HepG2 (cell line): ENCODE data around the gene ATP7B. TPM values are rescaled to one million over a fixed set of nuclear protein-coding genes. Genes with fewer than 3 reads are reported as not detected.

Source experiments
- CBX1 ChIP-seq: IDR thresholded peaks from one replicate; pipeline ENCODE4 v1.6.1; 2016; ENCODE audit warnings: antibody characterized with exemption, low read depth
- EEA1 ChIP-seq: sonication (generic); formaldehyde crosslinking; IDR thresholded peaks from 2 replicates; pipeline ENCODE4 v1.5.1; 2020; ENCODE audit warnings: mild to moderate bottlenecking, missing genetic modification reagents, borderline replicate concordance
- EHMT2 ChIP-seq: fragments of 200-600 bp; sonication (generic); IDR thresholded peaks from 2 replicates; pipeline ENCODE4 v1.7.0; 2017; ENCODE audit warnings: antibody characterized with exemption, low read depth, low read length, borderline replicate concordance
- GRHL1 ChIP-seq: sonication (generic); formaldehyde crosslinking; conservative IDR thresholded peaks from 2 replicates; pipeline ENCODE4 v1.8.0; 2022; ENCODE audit warnings: missing genetic modification reagents
- IRF9 ChIP-seq: sonication (generic); formaldehyde crosslinking; IDR thresholded peaks from 2 replicates; pipeline ENCODE4 v1.8.0; 2022; ENCODE audit warnings: missing genetic modification reagents, mild to moderate bottlenecking, borderline replicate concordance
- MATR3 ChIP-seq: sonication (generic); formaldehyde crosslinking; IDR thresholded peaks from 2 replicates; pipeline ENCODE4 v1.4.0; 2020; ENCODE audit warnings: missing genetic modification reagents
- RELA ChIP-seq: sonication (generic); formaldehyde crosslinking; IDR thresholded peaks from 2 replicates; pipeline ENCODE4 v1.4.0; 2020; ENCODE audit warnings: missing genetic modification reagents
- SETDB1 ChIP-seq: sonication (generic); formaldehyde crosslinking; IDR thresholded peaks from 2 replicates; pipeline ENCODE4 v1.5.1; 2020; ENCODE audit warnings: missing genetic modification reagents, mild to moderate bottlenecking, borderline replicate concordance
- SNAI1 ChIP-seq: sonication (generic); formaldehyde crosslinking; IDR thresholded peaks from 2 replicates; pipeline ENCODE4 v1.5.0; 2020; ENCODE audit warnings: mild to moderate bottlenecking, missing genetic modification reagents, borderline replicate concordance
- TBX2 ChIP-seq: sonication (generic); formaldehyde crosslinking; IDR thresholded peaks from 2 replicates; pipeline ENCODE4 v1.5.0; 2020; ENCODE audit warnings: missing genetic modification reagents, mild to moderate bottlenecking, borderline replicate concordance
- TIGD3 ChIP-seq: sonication (generic); formaldehyde crosslinking; IDR thresholded peaks from 2 replicates; pipeline ENCODE4 v1.5.1; 2020; ENCODE audit warnings: mild to moderate bottlenecking, missing genetic modification reagents, borderline replicate concordance
- ZNF430 ChIP-seq: sonication (generic); formaldehyde crosslinking; IDR thresholded peaks from 2 replicates; pipeline ENCODE4 v1.9.0; 2021; ENCODE audit warnings: mild to moderate bottlenecking, missing genetic modification reagents
- ZNF441 ChIP-seq: sonication (generic); formaldehyde crosslinking; IDR thresholded peaks from 2 replicates; pipeline ENCODE4 v1.7.0; 2021; ENCODE audit warnings: missing genetic modification reagents, borderline replicate concordance
- ZNF660 ChIP-seq: sonication (generic); formaldehyde crosslinking; IDR thresholded peaks from 2 replicates; pipeline ENCODE4 v1.5.1; 2020; ENCODE audit warnings: mild to moderate bottlenecking, low read depth, missing genetic modification reagents, borderline replicate concordance
- ZSCAN20 ChIP-seq: sonication (generic); formaldehyde crosslinking; IDR thresholded peaks from 2 replicates; pipeline ENCODE4 v1.4.0; 2020; ENCODE audit warnings: missing genetic modification reagents, mild to moderate bottlenecking, borderline replicate concordance
- polyA plus RNA-seq, 8 experiments: library from polyadenylated mRNA; depleted of rRNA in 3 of 8; stranded (reverse) in 7 of 8; unstranded in 1 of 8; fragments of >200 nt; fragmentation: Illumina TruSeq in 4 of 8; extraction: Trizol in 4 of 8; gene quantifications; 2 replicates each; pipeline versions ENCODE4 v1.2.1 to v1.2.3, GENCODE V29; 2011 to 2016; ENCODE audit warnings: low read depth in 4 of 8, missing spikeins in 1 of 8, mixed read lengths in 1 of 8; ENCODE audit not compliant: insufficient read depth in 1 of 8
- total RNA-seq, 5 experiments: library from RNA; depleted of rRNA; stranded (reverse); fragments of >200 nt; fragmentation: Illumina TruSeq; extraction: Trizol; gene quantifications; 2 replicates each; pipeline ENCODE4 v1.2.3, GENCODE V29; 2016; ENCODE audit warnings: low read depth in 1 of 5
- TF ChIP-seq, protein P1 (sequence below): IDR thresholded peaks from 2 replicates; pipeline ENCODE4 v1.6.1; 2016; ENCODE audit warnings: low read depth, missing genetic modification reagents, missing compliant biosample characterization
- TF ChIP-seq, protein P2 (sequence below): IDR thresholded peaks from 2 replicates; pipeline ENCODE4 v1.6.1; 2012; ENCODE audit warnings: low read depth, low read length, improper control_type of control experiment

Gene ATP7B
- total and polyA plus RNA-seq, 2 of the 13 experiments (the other 11 are each of a cell fraction or from before 2014, with no cell fraction given), result 31.8 to 57.4 TPM

DNA sequence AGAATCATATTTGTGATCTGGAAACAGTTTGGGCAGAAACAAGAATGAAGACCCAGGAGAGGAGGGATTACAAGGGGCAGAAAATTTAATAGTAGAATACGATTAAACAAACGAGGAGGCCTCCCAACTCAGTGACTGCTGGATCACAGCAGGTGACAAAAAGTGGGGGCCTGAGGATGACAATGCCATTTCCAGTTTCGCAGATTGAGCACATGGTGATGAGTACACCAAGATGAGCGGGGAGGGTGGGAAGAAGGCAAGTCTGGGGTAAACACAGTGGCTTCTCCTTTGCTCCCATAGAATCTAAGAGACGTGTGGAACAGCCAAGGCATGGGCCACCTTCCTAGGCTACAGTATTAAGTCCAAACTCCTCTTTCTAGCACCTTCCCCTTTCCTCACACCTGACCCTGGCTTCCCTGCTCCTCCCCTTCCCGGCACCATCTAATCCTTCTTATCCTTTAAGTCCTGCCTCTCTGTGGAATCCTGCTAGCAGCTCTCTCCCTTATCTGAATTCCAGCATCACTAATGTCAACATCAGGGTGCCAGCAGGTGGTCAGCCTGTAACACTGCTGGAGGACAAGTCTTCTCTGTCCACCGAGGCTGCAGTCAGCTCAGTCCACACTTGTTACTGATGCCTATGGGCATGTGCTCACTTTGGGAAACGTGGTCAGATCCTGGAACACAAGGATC lies 13.5 kb downstream of the ATP7B start (continued):
- TF ChIP-seq, protein P1, sequence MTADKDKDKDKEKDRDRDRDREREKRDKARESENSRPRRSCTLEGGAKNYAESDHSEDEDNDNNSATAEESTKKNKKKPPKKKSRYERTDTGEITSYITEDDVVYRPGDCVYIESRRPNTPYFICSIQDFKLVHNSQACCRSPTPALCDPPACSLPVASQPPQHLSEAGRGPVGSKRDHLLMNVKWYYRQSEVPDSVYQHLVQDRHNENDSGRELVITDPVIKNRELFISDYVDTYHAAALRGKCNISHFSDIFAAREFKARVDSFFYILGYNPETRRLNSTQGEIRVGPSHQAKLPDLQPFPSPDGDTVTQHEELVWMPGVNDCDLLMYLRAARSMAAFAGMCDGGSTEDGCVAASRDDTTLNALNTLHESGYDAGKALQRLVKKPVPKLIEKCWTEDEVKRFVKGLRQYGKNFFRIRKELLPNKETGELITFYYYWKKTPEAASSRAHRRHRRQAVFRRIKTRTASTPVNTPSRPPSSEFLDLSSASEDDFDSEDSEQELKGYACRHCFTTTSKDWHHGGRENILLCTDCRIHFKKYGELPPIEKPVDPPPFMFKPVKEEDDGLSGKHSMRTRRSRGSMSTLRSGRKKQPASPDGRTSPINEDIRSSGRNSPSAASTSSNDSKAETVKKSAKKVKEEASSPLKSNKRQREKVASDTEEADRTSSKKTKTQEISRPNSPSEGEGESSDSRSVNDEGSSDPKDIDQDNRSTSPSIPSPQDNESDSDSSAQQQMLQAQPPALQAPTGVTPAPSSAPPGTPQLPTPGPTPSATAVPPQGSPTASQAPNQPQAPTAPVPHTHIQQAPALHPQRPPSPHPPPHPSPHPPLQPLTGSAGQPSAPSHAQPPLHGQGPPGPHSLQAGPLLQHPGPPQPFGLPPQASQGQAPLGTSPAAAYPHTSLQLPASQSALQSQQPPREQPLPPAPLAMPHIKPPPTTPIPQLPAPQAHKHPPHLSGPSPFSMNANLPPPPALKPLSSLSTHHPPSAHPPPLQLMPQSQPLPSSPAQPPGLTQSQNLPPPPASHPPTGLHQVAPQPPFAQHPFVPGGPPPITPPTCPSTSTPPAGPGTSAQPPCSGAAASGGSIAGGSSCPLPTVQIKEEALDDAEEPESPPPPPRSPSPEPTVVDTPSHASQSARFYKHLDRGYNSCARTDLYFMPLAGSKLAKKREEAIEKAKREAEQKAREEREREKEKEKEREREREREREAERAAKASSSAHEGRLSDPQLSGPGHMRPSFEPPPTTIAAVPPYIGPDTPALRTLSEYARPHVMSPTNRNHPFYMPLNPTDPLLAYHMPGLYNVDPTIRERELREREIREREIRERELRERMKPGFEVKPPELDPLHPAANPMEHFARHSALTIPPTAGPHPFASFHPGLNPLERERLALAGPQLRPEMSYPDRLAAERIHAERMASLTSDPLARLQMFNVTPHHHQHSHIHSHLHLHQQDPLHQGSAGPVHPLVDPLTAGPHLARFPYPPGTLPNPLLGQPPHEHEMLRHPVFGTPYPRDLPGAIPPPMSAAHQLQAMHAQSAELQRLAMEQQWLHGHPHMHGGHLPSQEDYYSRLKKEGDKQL (CRISPR knock-in tag), result peak; percentile 71; the same call in 1 of the 2 replicates
- TF ChIP-seq ZNF441, result no peak
- TF ChIP-seq ZSCAN20, result no peak
- TF ChIP-seq MATR3 (CRISPR knock-in tag), result no peak
- TF ChIP-seq TBX2 (CRISPR knock-in tag), result peak; percentile 99
- TF ChIP-seq CBX1, result no peak
- TF ChIP-seq SNAI1 (CRISPR knock-in tag), result peak; percentile 78; the same call in 1 of the 2 replicates
- TF ChIP-seq EHMT2, result no peak
- no peak for TF ChIP-seq RELA (CRISPR knock-in tag)
- no peak for TF ChIP-seq EEA1 (CRISPR knock-in tag)
- TF ChIP-seq ZNF660 (CRISPR knock-in tag), result no peak
- TF ChIP-seq TIGD3 (CRISPR knock-in tag), result no peak
- TF ChIP-seq SETDB1 (CRISPR knock-in tag), result no peak
- no peak for TF ChIP-seq ZNF430 (CRISPR knock-in tag)
- no peak for TF ChIP-seq IRF9 (CRISPR knock-in tag)
- no peak for TF ChIP-seq GRHL1 (CRISPR knock-in tag)
- TF ChIP-seq, protein P2, sequence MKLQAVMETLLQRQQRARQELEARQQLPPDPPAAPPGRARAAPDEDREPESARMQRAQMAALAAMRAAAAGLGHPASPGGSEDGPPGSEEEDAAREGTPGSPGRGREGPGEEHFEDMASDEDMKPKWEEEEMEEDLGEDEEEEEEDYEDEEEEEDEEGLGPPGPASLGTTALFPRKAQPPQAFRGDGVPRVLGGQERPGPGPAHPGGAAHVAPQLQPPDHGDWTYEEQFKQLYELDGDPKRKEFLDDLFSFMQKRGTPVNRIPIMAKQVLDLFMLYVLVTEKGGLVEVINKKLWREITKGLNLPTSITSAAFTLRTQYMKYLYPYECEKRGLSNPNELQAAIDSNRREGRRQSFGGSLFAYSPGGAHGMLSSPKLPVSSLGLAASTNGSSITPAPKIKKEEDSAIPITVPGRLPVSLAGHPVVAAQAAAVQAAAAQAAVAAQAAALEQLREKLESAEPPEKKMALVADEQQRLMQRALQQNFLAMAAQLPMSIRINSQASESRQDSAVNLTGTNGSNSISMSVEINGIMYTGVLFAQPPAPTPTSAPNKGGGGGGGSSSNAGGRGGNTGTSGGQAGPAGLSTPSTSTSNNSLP, result peak; percentile 67; the same call in 1 of the 2 replicates
